Activated CD4-positive, CD25-positive, alpha-beta regulatory T cell treated with anti-CD3 and anti-CD28 coated beads, Interleukin-2, amount 50 U/mL, for 72 hours (primary cell): ENCODE data around the gene FBXW2.

Experiments
- DNase-seq: peaks from one replicate; pipeline ENCODE4 v3.0.0; 2021

The FBXW2 gene

DNA sequence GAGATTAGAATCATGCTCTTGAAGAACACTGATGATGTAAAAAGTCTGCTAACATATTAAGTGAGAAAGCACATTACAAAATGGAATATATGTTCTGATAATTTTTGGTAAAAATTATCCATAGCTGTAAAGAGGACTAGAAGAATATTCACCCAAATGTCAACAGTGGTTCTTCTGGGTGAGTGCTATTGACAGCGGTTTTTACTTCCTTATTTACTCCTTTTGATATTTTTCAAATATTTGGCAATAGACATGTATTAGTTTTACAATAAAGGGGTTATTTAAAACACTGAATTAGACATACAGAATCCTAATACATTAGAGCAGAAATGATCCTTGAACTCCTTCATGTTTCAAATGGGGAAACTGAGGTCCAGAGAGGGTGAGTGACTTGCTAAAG is 52.0 kb downstream of the FBXW2 start:
- DNase-seq: no peak

DNA sequence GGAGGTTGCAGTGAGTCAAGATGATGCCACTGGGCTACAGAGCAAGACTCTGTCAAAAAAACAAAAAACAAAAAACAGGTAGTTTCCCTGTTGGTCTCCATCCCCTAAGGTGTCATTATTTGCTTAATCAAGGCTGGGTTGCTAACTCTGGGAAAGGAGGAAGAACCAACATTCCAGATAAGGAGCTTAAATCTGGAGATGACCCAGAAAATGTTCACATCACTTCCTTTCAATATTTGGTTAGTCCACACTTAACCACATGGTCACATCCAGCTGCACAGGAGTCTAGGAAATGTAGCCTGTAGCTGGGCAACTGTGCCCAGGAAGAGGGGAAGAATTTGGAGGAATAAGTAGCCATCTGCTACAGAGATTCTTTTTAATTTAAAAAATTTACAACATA is 53.1 kb downstream of the FBXW2 start:
- DNase-seq: no peak

DNA sequence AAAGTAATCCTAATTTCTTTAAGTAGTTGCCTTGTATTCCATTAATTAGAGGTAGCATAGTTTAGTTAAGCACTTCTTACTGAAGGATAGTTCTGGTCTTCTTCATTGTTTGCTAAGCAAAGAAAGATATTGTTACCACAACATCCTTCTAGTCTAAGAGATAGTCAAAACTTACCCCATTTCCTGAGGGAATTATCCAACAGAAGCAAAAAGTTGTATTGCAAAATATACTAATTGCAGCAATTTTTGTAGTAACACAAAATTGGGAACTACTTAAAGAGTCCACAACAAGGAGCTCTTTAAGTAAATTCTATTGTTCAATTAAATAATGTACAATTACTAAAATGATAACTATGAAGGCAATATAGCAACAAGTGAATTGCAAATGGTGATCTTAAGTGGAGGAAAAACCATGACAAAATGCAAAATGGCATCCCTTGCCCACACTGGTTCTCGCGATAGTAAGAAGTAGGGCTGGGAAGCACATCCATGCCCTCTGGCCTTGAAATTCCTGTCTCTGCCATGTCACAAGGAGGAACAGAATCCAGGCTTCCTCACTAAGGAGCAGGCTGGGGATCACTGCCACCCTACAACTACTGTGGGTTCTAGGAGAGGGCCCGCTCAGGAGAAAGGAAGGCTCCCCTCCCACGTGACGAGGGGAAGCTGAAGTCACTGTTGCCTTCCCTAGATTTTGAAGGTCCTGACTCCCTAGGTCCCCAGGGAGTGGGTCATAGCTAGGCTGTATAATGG is 55.6 kb downstream of the FBXW2 start:
- DNase-seq: no peak

DNA sequence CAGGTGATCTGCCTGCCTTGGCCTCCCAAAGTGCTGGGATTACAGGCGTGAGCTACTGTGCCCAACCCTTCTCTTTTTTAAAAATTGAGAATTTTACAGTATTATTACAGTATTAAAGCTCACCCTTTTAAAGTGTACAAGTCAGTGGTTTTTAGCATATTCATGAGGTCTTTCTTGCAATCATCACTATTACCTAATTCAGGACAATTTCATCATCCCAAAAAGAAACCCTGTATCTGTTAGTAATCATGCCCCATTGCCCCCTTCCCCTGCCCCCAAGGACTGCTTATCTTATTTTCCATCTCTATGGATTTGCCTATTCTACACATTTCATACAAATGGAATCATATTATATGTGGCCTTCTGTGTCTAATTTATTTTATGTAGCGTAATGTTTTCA is 56.3 kb downstream of the FBXW2 start:
- DNase-seq: no peak

DNA sequence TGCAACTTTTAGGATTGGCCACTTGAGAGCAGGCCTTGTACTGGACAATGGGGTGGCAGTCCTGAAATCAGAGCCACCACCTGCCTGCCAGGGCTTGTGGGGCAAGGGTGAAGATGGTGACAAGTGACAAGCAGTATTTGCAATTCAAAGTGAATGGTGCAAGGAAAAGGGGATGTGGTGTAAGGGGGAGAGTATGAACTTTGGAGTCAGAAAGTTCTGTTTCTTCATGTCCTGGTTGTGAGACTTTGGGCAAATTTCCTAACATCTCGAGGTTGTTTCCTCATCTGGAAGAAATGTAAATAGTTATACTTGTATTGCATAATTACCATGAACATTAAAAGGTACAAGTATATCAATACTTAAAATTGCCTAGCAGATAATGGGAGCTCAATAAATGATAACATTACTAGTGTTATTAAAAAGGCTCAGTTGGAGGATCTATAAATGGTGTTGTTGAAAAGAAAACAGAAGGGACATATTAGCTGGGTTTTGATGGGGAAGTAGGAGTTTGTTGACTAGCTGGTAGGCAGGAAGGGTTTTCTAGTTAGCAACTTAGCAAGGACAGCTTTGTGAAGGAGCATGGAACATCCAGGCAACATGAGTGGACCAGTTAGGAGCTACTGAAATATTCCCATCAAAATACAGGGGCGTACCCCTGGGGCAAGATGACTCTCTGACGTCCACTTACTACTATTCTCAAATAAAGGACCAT is 57.6 kb downstream of the FBXW2 start:
- DNase-seq: no peak

DNA sequence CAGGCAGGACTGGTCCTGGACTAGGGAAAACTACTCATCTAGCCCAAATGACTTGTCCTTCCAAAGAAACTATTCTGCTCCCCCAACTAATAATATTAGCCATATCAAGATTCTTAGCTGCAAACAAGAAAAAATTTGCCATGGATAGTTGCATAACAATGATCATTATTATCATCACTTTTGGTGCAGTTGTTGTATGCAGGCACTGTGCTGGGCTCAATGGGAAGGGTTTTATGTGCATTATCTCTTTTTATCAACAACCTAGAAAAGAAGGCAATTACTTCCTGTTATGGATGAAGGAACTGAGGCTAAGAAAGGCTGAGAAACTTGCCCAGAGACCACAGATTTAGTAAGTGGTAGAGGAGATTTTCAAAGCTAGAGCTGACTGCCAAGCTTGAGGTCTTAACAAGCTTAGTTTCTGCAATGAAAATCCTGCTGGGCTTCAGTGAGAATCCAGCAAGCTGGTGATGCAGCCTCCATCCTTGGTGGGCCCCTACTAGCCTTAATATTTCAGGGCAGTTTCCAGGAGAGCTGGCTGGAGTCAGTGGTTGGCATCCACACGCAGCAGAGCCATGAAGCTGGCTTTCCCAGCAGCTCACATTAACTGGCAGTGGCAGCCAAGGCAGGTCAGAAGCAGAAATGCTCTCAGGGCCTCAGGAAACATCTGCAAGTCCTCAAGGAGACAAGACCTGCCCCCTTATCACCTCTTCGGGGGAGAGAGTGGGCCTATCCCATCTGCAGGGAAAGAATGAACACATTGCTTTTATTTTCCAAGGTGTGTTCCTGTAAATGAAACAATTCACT is 58.4 kb downstream of the FBXW2 start:
- no peak for DNase-seq

DNA sequence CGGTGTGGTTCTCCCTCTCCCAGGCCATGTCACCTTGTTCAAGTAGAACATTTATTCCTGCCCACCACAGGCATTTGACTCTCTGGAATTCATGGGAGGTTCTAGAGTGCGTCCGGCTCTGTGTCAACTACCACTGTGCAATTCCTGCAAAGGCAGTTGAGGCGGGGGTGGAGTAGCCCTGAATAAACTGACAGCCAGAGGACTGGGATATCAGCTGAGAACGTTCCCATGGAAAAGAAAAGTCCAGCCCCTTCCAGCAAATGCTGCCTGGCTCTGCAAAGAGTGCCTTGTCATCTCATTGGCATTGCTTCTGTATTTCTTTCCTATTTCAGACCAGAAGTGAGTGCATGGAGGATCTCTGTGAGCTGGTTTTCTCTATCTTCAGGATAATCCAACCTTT is 60.0 kb downstream of the FBXW2 start:
- DNase-seq: no peak

DNA sequence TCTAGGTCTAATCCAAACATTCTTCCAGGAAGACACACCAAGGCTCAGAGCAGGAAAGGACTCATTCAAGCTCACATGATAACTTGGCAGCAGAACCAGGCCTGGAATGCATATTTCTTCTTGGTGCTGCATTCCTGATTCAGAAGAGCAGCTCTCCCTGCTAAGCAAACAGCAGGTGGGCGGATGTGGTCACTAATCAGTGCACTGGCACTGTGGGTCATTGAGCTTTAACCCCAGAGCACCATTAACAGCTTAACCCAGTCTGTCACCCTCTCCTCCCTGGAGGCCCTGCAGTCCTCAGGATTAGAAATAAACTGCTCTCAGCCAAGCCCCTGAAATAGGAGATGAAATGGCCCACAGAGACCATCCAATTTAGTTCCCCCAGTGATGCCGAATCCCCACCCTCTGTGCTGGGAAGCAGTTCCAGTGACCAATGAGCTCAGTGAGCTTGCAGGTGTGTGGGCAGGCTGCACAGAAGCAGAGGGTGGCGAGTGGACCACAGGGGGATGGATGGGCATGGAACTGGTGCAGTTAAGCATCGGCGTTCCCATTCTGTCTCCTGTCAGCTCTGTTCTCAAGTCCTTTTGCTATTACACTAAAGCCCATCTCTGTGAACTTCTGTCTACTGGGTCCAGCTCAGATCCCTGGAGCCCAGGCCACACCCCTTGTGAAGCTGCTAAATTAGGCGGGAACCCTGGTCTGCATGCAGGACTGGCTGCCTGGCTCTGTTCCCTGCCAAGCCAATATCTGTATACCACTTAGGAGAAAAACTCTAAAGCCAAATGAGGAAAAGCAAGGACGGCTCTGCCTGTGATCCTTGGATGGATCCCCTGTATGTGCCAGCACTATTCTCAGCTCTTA is 62.3 kb downstream of the FBXW2 start:
- DNase-seq: no peak

- no peak for DNase-seq
Measured at GRCh38 chr9:120729791-120730241, 63.4 kb downstream of the FBXW2 start.

DNA sequence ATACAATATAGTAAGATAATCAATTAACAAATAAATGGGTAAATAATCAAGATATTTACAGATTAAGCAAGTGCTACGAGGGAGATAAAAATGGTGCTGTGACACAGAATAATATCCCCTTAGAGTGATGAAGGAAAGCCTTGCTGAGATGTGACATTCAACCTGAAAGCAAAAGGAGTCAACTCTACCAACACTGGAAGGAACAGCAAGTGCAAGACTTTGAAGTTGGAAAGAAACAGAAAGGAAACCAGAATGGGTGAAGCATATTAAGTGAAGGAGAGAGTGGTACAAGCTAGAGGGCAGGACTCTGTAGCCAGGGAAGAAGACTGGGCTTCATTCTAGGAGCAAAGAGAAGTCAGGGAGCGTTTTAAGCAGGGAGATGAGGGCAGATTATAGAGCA is 66.7 kb downstream of the FBXW2 start:
- DNase-seq: no peak

DNA sequence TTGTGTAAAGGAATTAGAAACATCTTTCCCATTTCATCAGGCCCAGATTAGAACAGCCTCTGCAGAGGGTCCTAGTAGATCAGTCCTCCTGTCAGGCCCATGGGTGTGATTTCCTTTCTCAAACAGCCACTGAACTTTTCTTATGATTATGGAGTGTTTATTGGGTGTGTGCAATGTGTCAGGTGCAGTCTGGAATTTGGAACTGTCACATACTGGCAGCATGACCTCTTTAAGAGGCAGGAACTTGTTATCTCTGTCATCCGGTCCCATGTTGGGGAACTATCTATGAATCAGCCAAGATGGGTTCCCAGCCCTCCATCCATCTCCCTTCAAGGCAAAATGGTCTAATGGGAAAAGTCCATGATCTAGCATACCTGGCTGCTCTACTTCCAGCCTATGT is 67.3 kb downstream of the FBXW2 start:
- DNase-seq: no peak

- DNase-seq: no peak
Measured at GRCh38 chr9:120724757-120725400, 68.3 kb downstream of the FBXW2 start.

DNA sequence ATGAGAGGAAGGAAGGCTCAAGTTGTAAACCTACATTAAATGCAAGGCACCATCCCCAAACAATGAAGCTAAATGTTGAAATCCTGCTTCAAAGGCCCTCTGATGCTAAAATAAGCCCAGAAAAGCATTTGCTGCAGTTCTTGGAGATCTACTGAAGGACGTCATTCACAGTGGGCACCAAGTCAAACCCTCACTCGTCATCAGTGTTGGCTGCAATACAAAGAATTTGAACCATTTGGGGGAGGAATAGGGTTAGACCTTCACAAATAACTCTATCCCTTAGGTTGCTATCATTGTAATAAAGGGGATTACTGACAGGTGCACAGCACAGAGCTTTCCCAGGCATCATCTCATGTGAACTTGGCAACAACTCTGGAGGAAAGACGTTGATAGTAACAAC is 69.7 kb downstream of the FBXW2 start:
- no peak for DNase-seq

- DNase-seq: no peak
Measured at GRCh38 chr9:120720404-120720803, 72.8 kb downstream of the FBXW2 start.

GRCh38 chr9:120718316-120718715 is 74.9 kb downstream of the FBXW2 start:
- no peak for DNase-seq

- no peak for DNase-seq
Measured at GRCh38 chr9:120717176-120717575, 76.0 kb downstream of the FBXW2 start.

DNA sequence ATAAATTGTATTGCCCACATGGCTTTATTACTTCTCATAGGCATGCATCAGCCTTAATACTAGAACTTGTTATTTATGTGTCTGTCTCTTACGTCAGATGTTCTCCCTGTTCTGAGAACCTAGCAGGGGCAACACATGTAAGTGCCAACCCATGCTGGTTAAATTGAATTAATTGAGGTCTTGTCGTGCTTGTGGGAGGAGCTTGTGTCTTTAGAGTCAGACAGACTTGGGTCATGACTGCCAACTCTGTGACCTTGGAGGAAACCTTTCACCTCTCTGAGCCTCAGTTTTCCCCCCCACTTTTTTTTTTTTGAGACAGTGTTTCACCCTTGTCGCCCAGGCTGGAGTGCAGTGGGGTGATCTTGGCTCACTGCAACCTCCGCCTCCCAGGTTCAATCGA is 76.7 kb downstream of the FBXW2 start:
- no peak for DNase-seq

GRCh38 chr9:120715389-120715924 is 77.8 kb downstream of the FBXW2 start:
- no peak for DNase-seq

- DNase-seq: no peak
Measured at GRCh38 chr9:120714846-120715388, 78.3 kb downstream of the FBXW2 start.

GRCh38 chr9:120714088-120714845 is 78.9 kb downstream of the FBXW2 start, which contains the start of gene MEGF9:
TSS of gene MEGF9 (minus strand) at chr9:120714470. CDS start at chr9:120714358, 112 bp downstream.
- peak; percentile 97 for DNase-seq
